H1 (cell line): ENCODE results near the gene NRIP2. TPM values are rescaled to one million over a fixed set of nuclear protein-coding genes. Genes with fewer than 3 reads are reported as not detected.

Source experiments
- CTCF ChIA-PET: fragments of 300-600 bp; sonication (Branson Sonifier 250); formaldehyde crosslinking; loops from one replicate; lab custom pipeline; 2021; ENCODE audit not compliant: partially characterized antibody; lab: Charles Lee
- POLR2A ChIA-PET: fragments of 300-600 bp; sonication (Branson Sonifier 250); formaldehyde crosslinking; loops from one replicate; lab custom pipeline; 2021; ENCODE audit warnings: inconsistent platforms; ENCODE audit not compliant: partially characterized antibody; lab: Charles Lee
- DNase-seq, 2 experiments: peaks; one replicate each; pipeline versions ENCODE4 v3.0.0 to v3.0.0-alpha.2; 2010 to 2022; ENCODE audit warnings: low spot score in 2 of 2, low read depth in 1 of 2, mixed read lengths in 1 of 2
- FAIRE-seq: peaks from 2 replicates; lab custom pipeline; 2011; peaks lifted over from hg19 to GRCh38; lab: Jason Lieb, UNC
- H2AFZ ChIP-seq: 2 replicates; pipeline ENCODE4 v1.8.1; 2012; ENCODE audit warnings: low read length, inconsistent platforms
- H2AK5ac ChIP-seq: 2 replicates; pipeline ENCODE4 v1.6.1; 2013; ENCODE audit warnings: low read depth, low read length
- H2BK120ac ChIP-seq: replicated peaks from 2 replicates; pipeline ENCODE3; 2013; ENCODE audit warnings: low read depth, low read length, inconsistent platforms
- H2BK12ac ChIP-seq: 2 replicates; pipeline ENCODE4 v1.6.1; 2013; ENCODE audit warnings: low read depth, low read length
- H2BK15ac ChIP-seq: 2 replicates; pipeline ENCODE4 v1.6.1; 2013; ENCODE audit warnings: low read length
- H2BK20ac ChIP-seq: 2 replicates; pipeline ENCODE4 v1.6.1; 2013; ENCODE audit warnings: low read length
- H2BK5ac ChIP-seq: 2 replicates; pipeline ENCODE4 v1.6.1; 2013; ENCODE audit warnings: low read depth, low read length
- H3K14ac ChIP-seq: 2 replicates; pipeline ENCODE4 v1.6.1; 2013; ENCODE audit warnings: inconsistent platforms; ENCODE audit not compliant: insufficient read length
- H3K18ac ChIP-seq: 2 replicates; pipeline ENCODE4 v1.6.1; 2013; ENCODE audit warnings: low read length; ENCODE audit errors: extremely low read depth
- H3K23ac ChIP-seq: 2 replicates; pipeline ENCODE4 v1.6.1; 2013; ENCODE audit warnings: inconsistent platforms; ENCODE audit not compliant: insufficient read length
- H3K23me2 ChIP-seq: 2 replicates; pipeline ENCODE4 v1.6.1; 2013; ENCODE audit warnings: low read depth, low read length
- H3K27ac ChIP-seq: 2 replicates; pipeline ENCODE4 v1.6.1; 2011; ENCODE audit warnings: low read depth, low read length, inconsistent platforms
- H3K27me3 ChIP-seq, 4 experiments: replicated peaks in 1 of 4; 1 replicate in 1 of 4; 2 replicates in 3 of 4; pipeline versions ENCODE4 v1.6.1 to v1.8.1; 2011 to 2013; ENCODE audit warnings: low read length in 3 of 4, mild to moderate bottlenecking in 3 of 4, inconsistent platforms in 2 of 4, mixed read lengths in 2 of 4, moderate library complexity in 1 of 4; ENCODE audit not compliant: control insufficient read depth in 3 of 4, insufficient read depth in 3 of 4; ENCODE audit errors: extremely low read depth in 1 of 4
- H3K36me3 ChIP-seq, 4 experiments: 2 replicates each; pipeline versions ENCODE4 v1.6.1 to v1.8.1; 2011 to 2013; ENCODE audit warnings: mild to moderate bottlenecking in 4 of 4, low read length in 3 of 4, moderate library complexity in 2 of 4, control low read depth in 1 of 4, inconsistent platforms in 1 of 4; ENCODE audit not compliant: insufficient read depth in 4 of 4, control insufficient read depth in 2 of 4
- H3K4ac ChIP-seq: replicated peaks from 2 replicates; pipeline ENCODE3; 2013; ENCODE audit warnings: low read length, low read depth, mixed read lengths, inconsistent platforms; ENCODE audit not compliant: insufficient read length
- H3K4me1 ChIP-seq, 4 experiments: replicated peaks in 1 of 4; 1 replicate in 1 of 4; 2 replicates in 3 of 4; pipeline versions ENCODE4 v1.6.1 to v1.8.1; 2011 to 2013; ENCODE audit warnings: low read length in 3 of 4, inconsistent platforms in 2 of 4, mixed read lengths in 1 of 4; ENCODE audit not compliant: insufficient read depth in 4 of 4, control insufficient read depth in 3 of 4
- H3K4me2 ChIP-seq, 2 experiments: 2 replicates each; pipeline versions ENCODE4 v1.6.1 to v1.8.1; 2011 to 2013; ENCODE audit warnings: low read depth in 2 of 2, low read length in 2 of 2, control low read depth in 1 of 2, inconsistent platforms in 1 of 2, mild to moderate bottlenecking in 1 of 2; ENCODE audit not compliant: insufficient read depth in 1 of 2
- H3K4me3 ChIP-seq, 4 experiments: fragments of 200-600, 300-600 bp in 1 of 4; sonication (generic), shearing (Covaris generic), sonication (Bioruptor Twin) in 1 of 4; 2 replicates each; pipeline versions ENCODE4 v1.5.1 to v1.8.1; 2011 to 2016; ENCODE audit warnings: low read length in 4 of 4, low read depth in 3 of 4, control low read depth in 2 of 4, inconsistent platforms in 2 of 4, mild to moderate bottlenecking in 2 of 4, mixed read lengths in 1 of 4, moderate library complexity in 1 of 4; ENCODE audit not compliant: insufficient read depth in 2 of 4; ENCODE audit errors: extremely low read depth in 1 of 4
- H3K56ac ChIP-seq: replicated peaks from 2 replicates; pipeline ENCODE3; 2013; ENCODE audit warnings: low read depth, mild to moderate bottlenecking, mixed read lengths, low read length, inconsistent platforms; ENCODE audit not compliant: insufficient read length
- H3K79me1 ChIP-seq: 2 replicates; pipeline ENCODE4 v1.6.1; 2013; ENCODE audit warnings: low read depth, low read length, control low read depth
- H3K79me2 ChIP-seq, 2 experiments: 2 replicates each; pipeline versions ENCODE4 v1.6.1 to v1.8.1; 2012 to 2013; ENCODE audit warnings: low read length in 2 of 2, mild to moderate bottlenecking in 2 of 2, inconsistent platforms in 1 of 2; ENCODE audit not compliant: insufficient read depth in 2 of 2, control insufficient read depth in 1 of 2
- H3K9ac ChIP-seq, 4 experiments: replicated peaks in 1 of 4; 1 replicate in 1 of 4; 2 replicates in 3 of 4; pipeline versions ENCODE4 v1.6.1 to v1.8.1; 2011 to 2013; ENCODE audit warnings: low read depth in 3 of 4, low read length in 3 of 4, control low read depth in 2 of 4, mild to moderate bottlenecking in 2 of 4, moderate library complexity in 2 of 4, inconsistent platforms in 1 of 4; ENCODE audit errors: extremely low read depth in 1 of 4
- H3K9me3 ChIP-seq, 2 experiments: 2 replicates each; pipeline versions ENCODE4 v1.6.1 to v1.8.1; 2012 to 2013; ENCODE audit warnings: mild to moderate bottlenecking in 2 of 2, moderate library complexity in 2 of 2, control low read depth in 1 of 2, inconsistent platforms in 1 of 2, low read depth in 1 of 2, low read length in 1 of 2, mixed read lengths in 1 of 2; ENCODE audit not compliant: insufficient read depth in 2 of 2
- H4K20me1 ChIP-seq, 2 experiments: replicated peaks in 1 of 2; 2 replicates each; pipeline versions ENCODE3 to v1.8.1; 2011 to 2013; ENCODE audit warnings: inconsistent platforms in 2 of 2, low read length in 2 of 2, mild to moderate bottlenecking in 1 of 2; ENCODE audit not compliant: insufficient read depth in 2 of 2, control insufficient read depth in 1 of 2
- H4K5ac ChIP-seq: 2 replicates; pipeline ENCODE4 v1.6.1; 2013; ENCODE audit warnings: low read length, low read depth, mixed read lengths, inconsistent platforms; ENCODE audit not compliant: insufficient read length
- H4K8ac ChIP-seq: 2 replicates; pipeline ENCODE4 v1.8.0; 2013; ENCODE audit warnings: mild to moderate bottlenecking, moderate library complexity, low read length, inconsistent platforms; ENCODE audit not compliant: insufficient read depth; ENCODE audit errors: extremely low read depth
- H4K91ac ChIP-seq: replicated peaks from 2 replicates; pipeline ENCODE3; 2013; ENCODE audit warnings: low read length, mixed read lengths, inconsistent platforms; ENCODE audit not compliant: insufficient read length
- CEBPB ChIP-seq: IDR thresholded peaks from 2 replicates; pipeline ENCODE4 v1.6.1; 2012; ENCODE audit warnings: low read depth, low read length
- CHD2 ChIP-seq: IDR thresholded peaks from 2 replicates; pipeline ENCODE4 v1.6.1; 2012; ENCODE audit warnings: low read length, improper control_type of control experiment
- RXRA ChIP-seq: IDR thresholded peaks from 2 replicates; pipeline ENCODE4 v1.6.1; 2011; ENCODE audit warnings: low read depth, mild to moderate bottlenecking, low read length, moderate library complexity; ENCODE audit not compliant: insufficient read depth
- WGBS, 2 experiments: shearing (Covaris generic) in 1 of 2; methylation state at CpG; one replicate each; pipeline versions ENCODE4 v1.1.6 to v1.1.7; 2013 to 2015; ENCODE audit warnings: low lambda C conversion rate in 2 of 2, mixed read lengths in 2 of 2, inconsistent platforms in 1 of 2, low coverage in 1 of 2, missing lambda C conversion rate in 1 of 2; ENCODE audit not compliant: insufficient replicate concordance in 2 of 2, insufficient coverage in 1 of 2, insufficient read length in 1 of 2; ENCODE audit errors: extremely low coverage in 1 of 2, missing lambda C conversion rate in 1 of 2; 5-methylcytosine and 5-hydroxymethylcytosine counted together
- polyA plus RNA-seq, 7 experiments: library from polyadenylated mRNA; depleted of rRNA in 3 of 7; stranded (reverse) in 5 of 7; unstranded in 2 of 7; fragments of >200 nt in 5 of 7; fragments of 200-250 nt in 2 of 7; gene quantifications; 1 replicate in 5 of 7; 2 replicates in 1 of 7; 4 replicates in 1 of 7; pipeline versions ENCODE4 v1.2.1 to v1.2.3, GENCODE V29; 2011 to 2013; ENCODE audit warnings: missing spikeins in 2 of 7, mixed read lengths in 2 of 7
- total RNA-seq: library from RNA; stranded (reverse); fragmentation: NEBNext Ultra II Directional; extraction: Animal tissue kit (Norgen Biotek cat#: 25700); gene quantifications from 2 replicates; pipeline ENCODE4 v1.2.1, GENCODE V29; 2021

NRIP2 gene
- total and polyA plus RNA-seq, 2 of the 8 experiments (the other 6 are each of a cell fraction or from before 2014, with no cell fraction given), result 0.06 TPM; not detected in 1

- Histone ChIP-seq H2BK12ac (no peak overlapping the region), H3K4me3 (no peak overlapping the region), H3K18ac (no peak overlapping the region), H3K4me2 (no peak overlapping the region), H2BK20ac (no peak overlapping the region), H4K20me1 (peaks cover 0 to 3% of the 10 kb centered on the region in 2 experiments), H3K9me3 (no peaks in the 10 kb centered on the region), H2AFZ (no peak overlapping the region), H3K4ac (no peak overlapping the region), H3K27ac (no peak overlapping the region), H2BK5ac (no peak overlapping the region), H3K79me2 (no peaks in the 10 kb centered on the region), H3K27me3 (no peaks in the 10 kb centered on the region; a peak in 1 of 7 replicates), H3K36me3 (no peaks in the 10 kb centered on the region; a peak in 1 of 8 replicates), H3K9ac (no peak overlapping the region), H4K91ac (no peak overlapping the region), H3K23me2 (no peaks in the 10 kb centered on the region; the same call in 1 of the 2 replicates), H3K4me1 (peaks cover 0 to 14% (median 9%) of the 10 kb centered on the region in 4 experiments; a peak in 6 of 7 replicates), H3K56ac (no peak overlapping the region), H2AK5ac (no peak overlapping the region), H4K5ac (no peak overlapping the region), H3K79me1 (no peaks in the 10 kb centered on the region), H3K14ac (no peak overlapping the region), H2BK120ac (no peak overlapping the region), H3K23ac (no peak overlapping the region), H4K8ac (no peak overlapping the region), H2BK15ac (no peak overlapping the region)
- TF ChIP-seq CEBPB, result no peak
- TF ChIP-seq CHD2, result no peak
- TF ChIP-seq RXRA, result no peak
- ChIA-PET POLR2A (interaction anchor here (0.9 to 6.3 kb wide), 4 partner anchors 9 to 147 kb away, joined by 3 to 58 read pairs (median 5); partner anchors contain the start of gene ITFG2), CTCF (interaction anchor here (0.6 to 6.9 kb wide), 6 partner anchors 9 to 1040 kb away, joined by 3 to 52 read pairs (median 4); no protein-coding TSS in a partner anchor)
- FAIRE-seq, result no peak
- WGBS, 2 experiments, result 76% methylated on average over 8 of the region's 8 CpGs; no CpG with 5 or more reads in 1 of the 2 experiments
- DNase-seq, result no peak
Observed at GRCh38 chr12:2836574-2836973, 1.7 kb upstream of the NRIP2 start.
